Thoracic aorta (tissue), 2 donors: Measurements from ENCODE around the gene PTPRN2. TPM values are rescaled to one million over a fixed set of nuclear protein-coding genes. Genes with fewer than 3 reads are reported as not detected.
"Not testable (repeated sequence)": the region's sequence is repeated elsewhere in the genome, so short reads cannot be mapped to it uniquely, and the experiment has no call there.

Experiments used
- ATAC-seq: fragments of 150-250 bp; one replicate; pipeline ENCODE4 v1.8.0; 2017; ENCODE audit warnings: low read depth; ENCODE audit not compliant: insufficient number of reproducible peaks, low FRiP score
- DNase-seq: peaks from one replicate; pipeline ENCODE4 v3.0.0-alpha.2; 2020; ENCODE audit warnings: low spot score
- H3K27ac ChIP-seq, 2 donors: fragments of 200-600 bp; sonication (generic); 1 replicate in 1 of 2; 2 replicates in 1 of 2; pipeline ENCODE4 v1.5.1; 2016; ENCODE audit warnings: mild to moderate bottlenecking in 2 of 2, moderate library complexity in 2 of 2
- H3K27me3 ChIP-seq: fragments of 200-600 bp; sonication (generic); replicated peaks from 2 replicates; pipeline ENCODE4 v1.6.0; 2016; ENCODE audit warnings: mild to moderate bottlenecking; ENCODE audit not compliant: insufficient read depth
- H3K36me3 ChIP-seq: fragments of 200-600 bp; sonication (generic); one replicate; pipeline ENCODE4 v1.5.1; 2016
- H3K4me1 ChIP-seq, 2 donors: fragments of 200-600 bp; sonication (generic); 1 replicate in 1 of 2; 2 replicates in 1 of 2; pipeline versions ENCODE4 v1.5.1 to v1.6.0; 2016; ENCODE audit warnings: low read depth in 2 of 2, mild to moderate bottlenecking in 1 of 2; ENCODE audit not compliant: control insufficient read depth in 1 of 2
- H3K4me3 ChIP-seq: fragments of 200-600 bp; sonication (generic); 2 replicates; pipeline ENCODE4 v1.5.1; 2016; ENCODE audit warnings: mild to moderate bottlenecking
- H3K9me3 ChIP-seq: fragments of 200-600 bp; sonication (generic); 2 replicates; pipeline ENCODE4 v1.5.1; 2016
- total RNA-seq, 2 donors: library from RNA; depleted of rRNA; stranded (reverse); fragments of >200 nt; gene quantifications; one replicate each; pipeline versions ENCODE4 v1.1.0 to v1.2.3, GENCODE V29; 2016
- TF ChIP-seq, protein P1 (sequence below): fragments of 200-600 bp; sonication (generic); IDR thresholded peaks from one replicate; pipeline ENCODE4 v1.5.1; 2019; ENCODE audit warnings: antibody characterized with exemption

PTPRN2 gene
- total RNA-seq, 2 donors from 2014 or later = 2.2 to 3.1 TPM

DNA sequence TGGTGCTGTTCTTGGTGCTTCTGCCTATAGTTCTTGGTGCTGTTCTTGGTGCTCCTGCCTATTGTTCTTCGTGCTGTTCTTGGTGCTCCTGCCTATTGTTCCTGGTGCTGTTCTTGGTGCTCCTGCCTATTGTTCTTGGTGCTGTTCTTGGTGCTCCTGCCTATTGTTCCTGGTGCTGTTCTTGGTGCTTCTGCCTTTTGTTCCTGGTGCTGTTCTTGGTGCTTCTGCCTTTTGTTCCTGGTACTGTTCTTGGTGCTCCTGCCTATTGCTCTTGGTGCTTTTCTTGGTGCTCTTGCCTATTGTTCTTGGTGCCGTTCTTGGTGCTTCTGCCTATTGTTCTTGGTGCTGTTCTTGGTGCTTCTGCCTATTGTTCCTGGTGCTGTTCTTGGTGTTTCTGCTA is 71.1 kb downstream of the PTPRN2 start:
- no peaks in the 10 kb centered on the region for H3K27me3 ChIP-seq
- DNase-seq = no peak
- no peak overlapping the region for H3K4me3 ChIP-seq
- TF ChIP-seq, protein P1, sequence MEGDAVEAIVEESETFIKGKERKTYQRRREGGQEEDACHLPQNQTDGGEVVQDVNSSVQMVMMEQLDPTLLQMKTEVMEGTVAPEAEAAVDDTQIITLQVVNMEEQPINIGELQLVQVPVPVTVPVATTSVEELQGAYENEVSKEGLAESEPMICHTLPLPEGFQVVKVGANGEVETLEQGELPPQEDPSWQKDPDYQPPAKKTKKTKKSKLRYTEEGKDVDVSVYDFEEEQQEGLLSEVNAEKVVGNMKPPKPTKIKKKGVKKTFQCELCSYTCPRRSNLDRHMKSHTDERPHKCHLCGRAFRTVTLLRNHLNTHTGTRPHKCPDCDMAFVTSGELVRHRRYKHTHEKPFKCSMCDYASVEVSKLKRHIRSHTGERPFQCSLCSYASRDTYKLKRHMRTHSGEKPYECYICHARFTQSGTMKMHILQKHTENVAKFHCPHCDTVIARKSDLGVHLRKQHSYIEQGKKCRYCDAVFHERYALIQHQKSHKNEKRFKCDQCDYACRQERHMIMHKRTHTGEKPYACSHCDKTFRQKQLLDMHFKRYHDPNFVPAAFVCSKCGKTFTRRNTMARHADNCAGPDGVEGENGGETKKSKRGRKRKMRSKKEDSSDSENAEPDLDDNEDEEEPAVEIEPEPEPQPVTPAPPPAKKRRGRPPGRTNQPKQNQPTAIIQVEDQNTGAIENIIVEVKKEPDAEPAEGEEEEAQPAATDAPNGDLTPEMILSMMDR = no peak
- H3K9me3 ChIP-seq = peaks cover 5% of the 10 kb centered on the region
- H3K4me1 ChIP-seq = no peaks in the 10 kb centered on the region
- no peaks in the 10 kb centered on the region for H3K36me3 ChIP-seq
- no peak for ATAC-seq
- no peak overlapping the region for H3K27ac ChIP-seq

DNA sequence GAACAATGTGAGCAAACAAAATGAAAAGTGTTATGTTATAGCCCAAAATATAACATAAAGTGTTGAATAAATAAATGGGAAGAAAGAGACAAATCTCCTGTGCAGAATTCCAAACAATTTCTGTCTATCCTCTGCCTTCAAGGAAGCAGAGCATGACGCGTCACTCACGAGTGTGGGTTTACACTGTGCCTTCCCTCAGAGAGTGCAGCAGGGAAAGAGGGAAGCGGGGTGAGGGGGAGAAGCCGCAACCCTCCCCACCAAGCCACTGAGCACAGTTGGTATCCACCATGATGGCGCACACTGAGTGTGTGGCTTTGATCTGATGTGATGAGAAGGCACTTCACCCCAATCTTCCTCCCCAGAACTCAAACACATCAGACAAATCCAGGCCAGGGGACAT is 74.8 kb downstream of the PTPRN2 start:
- H3K4me1 ChIP-seq = no peaks in the 10 kb centered on the region
- no peaks in the 10 kb centered on the region for H3K27me3 ChIP-seq
- H3K4me3 ChIP-seq = no peak overlapping the region

DNA sequence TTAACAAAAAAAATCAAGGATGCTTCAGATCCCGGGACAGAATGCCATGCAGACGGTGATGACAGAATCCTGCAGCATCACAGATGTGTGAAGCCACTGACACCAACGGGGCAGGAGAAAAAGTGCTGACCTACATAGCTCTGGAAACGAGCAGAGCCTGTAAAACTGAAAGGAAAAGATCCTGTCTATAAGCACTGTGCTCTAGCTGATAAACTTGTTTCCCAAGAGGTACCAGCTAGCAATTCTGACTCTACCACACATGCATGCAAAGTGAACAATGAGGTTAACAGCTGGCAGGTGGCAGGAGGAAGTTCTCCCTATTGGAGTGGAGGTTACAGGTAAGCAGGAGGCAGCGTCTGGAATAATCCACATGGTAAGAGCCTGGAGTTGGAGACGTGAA is 75.6 kb downstream of the PTPRN2 start:
- Histone ChIP-seq H3K27ac (no peak overlapping the region), H3K27me3 (no peaks in the 10 kb centered on the region), H3K4me3 (no peak overlapping the region), H3K4me1 (no peaks in the 10 kb centered on the region), H3K36me3 (no peaks in the 10 kb centered on the region), H3K9me3 (peaks cover 5% of the 10 kb centered on the region)
- TF ChIP-seq, protein P1 = no peak
- no peak for DNase-seq
- ATAC-seq = no peak

More for the DNA sequence above, 74.8 kb downstream of the PTPRN2 start:
- Histone ChIP-seq H3K27ac (no peak overlapping the region), H3K9me3 (peaks cover 5% of the 10 kb centered on the region), H3K36me3 (no peaks in the 10 kb centered on the region)
- DNase-seq = no peak
- ATAC-seq = no peak
- TF ChIP-seq, protein P1 = no peak

DNA sequence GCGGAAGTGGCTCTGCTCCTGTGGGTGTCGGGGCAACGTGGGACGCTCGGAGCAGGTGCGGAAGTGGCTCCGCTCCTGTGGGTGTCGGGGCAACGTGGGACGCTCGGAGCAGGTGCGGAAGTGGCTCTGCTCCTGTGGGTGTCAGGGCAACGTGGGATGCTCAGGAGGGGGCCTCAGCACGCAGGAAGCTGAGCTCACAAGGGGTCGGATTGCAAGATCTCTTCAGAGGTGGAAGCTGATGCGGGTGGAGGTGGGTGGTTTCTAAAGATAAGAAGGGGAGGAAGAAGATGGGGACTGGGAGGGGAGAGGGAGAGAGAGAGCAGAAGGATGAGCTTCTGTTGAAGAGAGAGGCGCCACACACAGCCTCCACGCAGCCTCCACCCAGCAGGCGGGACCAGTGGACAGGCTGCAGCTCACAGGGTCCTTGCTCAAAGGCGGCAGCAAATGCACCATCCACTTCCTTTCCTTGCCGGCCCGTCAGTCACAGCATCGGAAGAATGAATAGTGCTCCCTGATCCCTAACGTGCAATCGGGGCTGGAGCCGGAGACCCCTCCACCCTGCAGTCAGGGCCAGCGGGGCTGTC is 78.7 kb downstream of the PTPRN2 start:
- H3K27ac ChIP-seq = no peak overlapping the region
- no peaks in the 10 kb centered on the region for H3K36me3 ChIP-seq
- no peak for DNase-seq
- H3K4me1 ChIP-seq = no peaks in the 10 kb centered on the region
- no peaks in the 10 kb centered on the region for H3K27me3 ChIP-seq
- ATAC-seq = no peak
- no peak overlapping the region for H3K4me3 ChIP-seq
- peaks cover 8% of the 10 kb centered on the region for H3K9me3 ChIP-seq
- TF ChIP-seq, protein P1 = no peak

DNA sequence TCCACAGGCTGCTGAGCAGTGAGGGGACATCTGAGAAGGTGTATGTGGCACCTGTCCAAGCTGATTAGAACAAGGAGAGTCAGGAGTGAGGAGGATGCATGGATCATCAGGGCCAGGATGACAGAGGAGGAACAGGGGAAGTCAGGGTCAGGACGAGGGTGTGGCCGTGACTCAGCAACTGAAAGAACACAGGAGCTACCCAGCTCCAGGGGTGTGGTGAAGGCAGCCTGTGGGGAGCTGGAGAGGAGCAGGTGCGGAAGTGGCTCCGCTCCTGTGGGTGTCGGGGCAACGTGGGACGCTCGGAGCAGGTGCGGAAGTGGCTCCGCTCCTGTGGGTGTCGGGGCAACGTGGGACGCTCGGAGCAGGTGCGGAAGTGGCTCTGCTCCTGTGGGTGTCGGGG is 79.3 kb downstream of the PTPRN2 start:
- H3K27ac ChIP-seq, ATAC-seq, DNase-seq, H3K4me3 ChIP-seq, H3K36me3 ChIP-seq, H3K4me1 ChIP-seq, H3K9me3 ChIP-seq, H3K27me3 ChIP-seq: not testable (repeated sequence)

DNA sequence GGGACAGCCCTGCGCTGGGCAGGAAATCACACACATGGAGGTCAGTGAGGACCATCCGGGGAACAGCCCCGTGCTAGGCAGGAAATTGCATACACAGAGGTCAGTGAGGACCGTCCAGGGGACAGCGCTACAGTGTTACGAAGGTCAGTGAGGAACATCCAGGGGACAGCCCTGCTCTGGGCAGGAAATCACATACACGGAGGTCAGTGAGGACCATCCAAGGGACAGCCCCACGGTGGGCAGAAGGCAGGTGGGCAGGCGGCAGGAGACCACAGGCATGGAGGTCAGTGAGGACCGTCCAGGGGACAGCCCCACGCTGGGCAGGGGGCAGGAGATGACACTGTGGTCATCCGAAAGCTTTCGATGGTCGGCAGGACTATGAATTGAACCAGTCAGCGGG is 79.7 kb downstream of the PTPRN2 start:
- Histone ChIP-seq H3K27ac (no peak overlapping the region), H3K27me3 (no peaks in the 10 kb centered on the region), H3K9me3 (peaks cover 7% of the 10 kb centered on the region), H3K4me3 (no peak overlapping the region), H3K36me3 (no peaks in the 10 kb centered on the region), H3K4me1 (no peaks in the 10 kb centered on the region)
- TF ChIP-seq, protein P1 = no peak
- ATAC-seq (no peak), DNase-seq (no peak)

DNA sequence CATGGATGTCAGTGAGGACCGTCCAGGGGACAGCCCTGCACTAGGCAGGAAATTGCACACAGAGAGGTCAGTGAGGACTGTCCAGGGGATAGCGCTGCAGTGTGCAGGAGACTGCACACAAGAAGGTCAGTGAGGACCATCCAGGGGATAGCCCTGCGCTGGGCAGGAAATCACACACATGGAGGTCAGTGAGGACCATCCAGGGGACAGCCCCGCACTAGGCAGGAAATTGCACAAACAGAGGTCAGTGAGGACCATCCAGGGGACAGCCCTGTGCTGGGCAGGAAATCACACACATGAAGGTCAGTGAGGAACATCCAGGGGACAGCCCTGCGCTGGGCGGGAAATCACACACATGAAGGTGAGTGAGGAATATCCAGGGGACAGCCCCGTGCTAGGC is 80.4 kb downstream of the PTPRN2 start:
- not testable (repeated sequence) for ATAC-seq, H3K36me3 ChIP-seq

More for the DNA sequence above, 80.4 kb downstream of the PTPRN2 start:
- not testable (repeated sequence) for H3K27me3 ChIP-seq, H3K4me3 ChIP-seq, H3K4me1 ChIP-seq, H3K27ac ChIP-seq, DNase-seq, H3K9me3 ChIP-seq
